ENCODE data around the gene SAPCD2. TPM values are rescaled to one million over a fixed set of nuclear protein-coding genes. Genes with fewer than 3 reads are reported as not detected.
A peak's percentile ranks its signal among the peaks of the same experiment; 100 is the strongest.

SAPCD2 gene
- total and polyA plus RNA-seq, 9 of the 15 experiments (the other 6 are each of a cell fraction or from before 2014, with no cell fraction given): 3.4 to 91.8 (median 18.8) TPM

DNA sequence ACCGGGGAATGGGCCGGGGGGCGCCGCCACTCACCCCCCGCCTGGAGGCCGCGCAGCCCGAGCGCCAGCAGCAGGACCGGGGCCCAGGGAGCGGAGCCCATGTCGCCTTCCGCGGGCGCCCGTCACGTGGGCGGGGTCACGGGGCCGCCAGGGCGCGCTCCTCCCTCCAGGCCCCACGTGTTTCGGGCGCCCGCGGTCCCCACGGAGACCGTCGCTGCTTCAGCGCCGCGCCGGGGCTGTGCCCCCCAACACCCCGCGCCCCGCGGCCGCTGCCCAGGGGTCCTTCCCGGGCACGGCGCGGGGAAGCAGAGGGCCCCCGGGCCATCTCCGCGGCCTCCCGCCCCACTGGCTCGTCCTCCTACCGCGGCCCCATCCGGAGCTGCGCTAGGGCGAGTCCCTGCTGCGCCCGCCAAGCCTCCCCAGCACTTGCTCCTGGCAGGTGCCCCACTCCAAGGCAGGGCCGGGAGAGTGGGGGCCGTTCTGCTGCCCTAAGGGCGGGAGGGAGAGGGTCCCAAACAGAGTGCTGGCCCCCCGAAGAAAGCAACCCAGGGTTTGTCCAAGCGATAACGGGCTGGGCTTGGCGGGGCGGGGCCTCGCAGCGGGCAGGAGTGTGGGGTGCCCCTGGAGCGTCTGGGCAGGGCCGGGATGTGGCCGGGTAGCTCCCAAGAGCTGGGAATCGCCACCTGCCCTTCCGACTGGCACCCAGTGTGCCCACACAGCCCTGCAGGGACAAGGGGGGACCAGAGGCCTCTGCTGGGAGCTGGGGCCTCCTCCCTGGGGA, 44.4 kb upstream of the SAPCD2 start, which contains the start of gene DPP7 (continued):
- TF ChIP-seq, protein P1, sequence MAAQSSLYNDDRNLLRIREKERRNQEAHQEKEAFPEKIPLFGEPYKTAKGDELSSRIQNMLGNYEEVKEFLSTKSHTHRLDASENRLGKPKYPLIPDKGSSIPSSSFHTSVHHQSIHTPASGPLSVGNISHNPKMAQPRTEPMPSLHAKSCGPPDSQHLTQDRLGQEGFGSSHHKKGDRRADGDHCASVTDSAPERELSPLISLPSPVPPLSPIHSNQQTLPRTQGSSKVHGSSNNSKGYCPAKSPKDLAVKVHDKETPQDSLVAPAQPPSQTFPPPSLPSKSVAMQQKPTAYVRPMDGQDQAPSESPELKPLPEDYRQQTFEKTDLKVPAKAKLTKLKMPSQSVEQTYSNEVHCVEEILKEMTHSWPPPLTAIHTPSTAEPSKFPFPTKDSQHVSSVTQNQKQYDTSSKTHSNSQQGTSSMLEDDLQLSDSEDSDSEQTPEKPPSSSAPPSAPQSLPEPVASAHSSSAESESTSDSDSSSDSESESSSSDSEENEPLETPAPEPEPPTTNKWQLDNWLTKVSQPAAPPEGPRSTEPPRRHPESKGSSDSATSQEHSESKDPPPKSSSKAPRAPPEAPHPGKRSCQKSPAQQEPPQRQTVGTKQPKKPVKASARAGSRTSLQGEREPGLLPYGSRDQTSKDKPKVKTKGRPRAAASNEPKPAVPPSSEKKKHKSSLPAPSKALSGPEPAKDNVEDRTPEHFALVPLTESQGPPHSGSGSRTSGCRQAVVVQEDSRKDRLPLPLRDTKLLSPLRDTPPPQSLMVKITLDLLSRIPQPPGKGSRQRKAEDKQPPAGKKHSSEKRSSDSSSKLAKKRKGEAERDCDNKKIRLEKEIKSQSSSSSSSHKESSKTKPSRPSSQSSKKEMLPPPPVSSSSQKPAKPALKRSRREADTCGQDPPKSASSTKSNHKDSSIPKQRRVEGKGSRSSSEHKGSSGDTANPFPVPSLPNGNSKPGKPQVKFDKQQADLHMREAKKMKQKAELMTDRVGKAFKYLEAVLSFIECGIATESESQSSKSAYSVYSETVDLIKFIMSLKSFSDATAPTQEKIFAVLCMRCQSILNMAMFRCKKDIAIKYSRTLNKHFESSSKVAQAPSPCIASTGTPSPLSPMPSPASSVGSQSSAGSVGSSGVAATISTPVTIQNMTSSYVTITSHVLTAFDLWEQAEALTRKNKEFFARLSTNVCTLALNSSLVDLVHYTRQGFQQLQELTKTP (IDR thresholded peaks at IDR 0.05; ENCODE audit: low read depth in 1 of 2, partially characterized antibody in 2 of 2): no peak
- TF ChIP-seq ATF7 (IDR thresholded peaks at IDR 0.05): peak; percentile 53
- TF ChIP-seq PML (IDR thresholded peaks at IDR 0.05; ENCODE audit: low read length): no peak
- TF ChIP-seq DMBX1 (CRISPR knock-in tag; IDR thresholded peaks at IDR 0.05; ENCODE audit: borderline replicate concordance): no peak
- TF ChIP-seq BCOR (IDR thresholded peaks at IDR 0.05): no peak
- no peak for TF ChIP-seq SIX5 (IDR thresholded peaks at IDR 0.05; ENCODE audit: borderline replicate concordance in 1 of 2, insufficient read depth in 1 of 2, low read depth in 1 of 2, low read length in 2 of 2)
- TF ChIP-seq, protein P2, sequence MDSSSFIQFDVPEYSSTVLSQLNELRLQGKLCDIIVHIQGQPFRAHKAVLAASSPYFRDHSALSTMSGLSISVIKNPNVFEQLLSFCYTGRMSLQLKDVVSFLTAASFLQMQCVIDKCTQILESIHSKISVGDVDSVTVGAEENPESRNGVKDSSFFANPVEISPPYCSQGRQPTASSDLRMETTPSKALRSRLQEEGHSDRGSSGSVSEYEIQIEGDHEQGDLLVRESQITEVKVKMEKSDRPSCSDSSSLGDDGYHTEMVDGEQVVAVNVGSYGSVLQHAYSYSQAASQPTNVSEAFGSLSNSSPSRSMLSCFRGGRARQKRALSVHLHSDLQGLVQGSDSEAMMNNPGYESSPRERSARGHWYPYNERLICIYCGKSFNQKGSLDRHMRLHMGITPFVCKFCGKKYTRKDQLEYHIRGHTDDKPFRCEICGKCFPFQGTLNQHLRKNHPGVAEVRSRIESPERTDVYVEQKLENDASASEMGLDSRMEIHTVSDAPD (CRISPR knock-in tag; IDR thresholded peaks at IDR 0.05): no peak
- no peak for TF ChIP-seq ATF1 (CRISPR knock-in tag; IDR thresholded peaks at IDR 0.05)
- TF ChIP-seq ATF1 (tag; IDR thresholded peaks at IDR 0.05): peak; percentile 53
- peak; percentile 92 for TF ChIP-seq GATAD2B (IDR thresholded peaks at IDR 0.05; ENCODE audit: borderline replicate concordance)
- peak; percentile 72 for TF ChIP-seq RBFOX2 (IDR thresholded peaks at IDR 0.05; ENCODE audit: low read depth, low read length)
- TF ChIP-seq MEF2A (IDR thresholded peaks at IDR 0.05; ENCODE audit: control insufficient read depth, low read depth, low read length): no peak
- no peak for TF ChIP-seq ZFPM2 (CRISPR knock-in tag; IDR thresholded peaks at IDR 0.05)
- TF ChIP-seq POLR2AphosphoS2 (IDR thresholded peaks at IDR 0.05; ENCODE audit: low read length): no peak
- TF ChIP-seq HDAC2 (IDR thresholded peaks at IDR 0.05): no peak
- no peak for TF ChIP-seq MYBL2 (IDR thresholded peaks at IDR 0.05; ENCODE audit: low read depth)
- no peak for TF ChIP-seq MYBL2 (CRISPR knock-in tag; IDR thresholded peaks at IDR 0.05; ENCODE audit: borderline replicate concordance)
- TF ChIP-seq, protein P3, sequence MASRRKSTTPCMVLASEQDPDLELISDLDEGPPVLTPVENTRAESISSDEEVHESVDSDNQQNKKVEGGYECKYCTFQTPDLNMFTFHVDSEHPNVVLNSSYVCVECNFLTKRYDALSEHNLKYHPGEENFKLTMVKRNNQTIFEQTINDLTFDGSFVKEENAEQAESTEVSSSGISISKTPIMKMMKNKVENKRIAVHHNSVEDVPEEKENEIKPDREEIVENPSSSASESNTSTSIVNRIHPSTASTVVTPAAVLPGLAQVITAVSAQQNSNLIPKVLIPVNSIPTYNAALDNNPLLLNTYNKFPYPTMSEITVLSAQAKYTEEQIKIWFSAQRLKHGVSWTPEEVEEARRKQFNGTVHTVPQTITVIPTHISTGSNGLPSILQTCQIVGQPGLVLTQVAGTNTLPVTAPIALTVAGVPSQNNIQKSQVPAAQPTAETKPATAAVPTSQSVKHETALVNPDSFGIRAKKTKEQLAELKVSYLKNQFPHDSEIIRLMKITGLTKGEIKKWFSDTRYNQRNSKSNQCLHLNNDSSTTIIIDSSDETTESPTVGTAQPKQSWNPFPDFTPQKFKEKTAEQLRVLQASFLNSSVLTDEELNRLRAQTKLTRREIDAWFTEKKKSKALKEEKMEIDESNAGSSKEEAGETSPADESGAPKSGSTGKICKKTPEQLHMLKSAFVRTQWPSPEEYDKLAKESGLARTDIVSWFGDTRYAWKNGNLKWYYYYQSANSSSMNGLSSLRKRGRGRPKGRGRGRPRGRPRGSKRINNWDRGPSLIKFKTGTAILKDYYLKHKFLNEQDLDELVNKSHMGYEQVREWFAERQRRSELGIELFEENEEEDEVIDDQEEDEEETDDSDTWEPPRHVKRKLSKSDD (conservative IDR thresholded peaks at IDR 0.05; ENCODE audit: low read length): no peak
- peak; percentile 75 to 82; a peak in 3 of 4 replicates for TF ChIP-seq MAZ (CRISPR knock-in tag; conservative IDR thresholded peaks at IDR 0.05 in 1 of 2, IDR thresholded peaks at IDR 0.05 in 1 of 2)

Data from K562 (cell line).